Measurements from ENCODE around the gene ERBIN. TPM values are rescaled to one million over a fixed set of nuclear protein-coding genes. Genes with fewer than 3 reads are reported as not detected.

Gene ERBIN
- total and polyA plus RNA-seq, 7 donors, result 31.9 to 101 (median 64.9) TPM

- no peak overlapping the region for H3K4me3 ChIP-seq
- peaks cover 0 to 63% (median 51%) of the 10 kb centered on the region in 4 donors for H3K4me1 ChIP-seq
- no peak for TF ChIP-seq EP300 (IDR thresholded peaks at IDR 0.05)
- TF ChIP-seq POLR2AphosphoS5 (IDR thresholded peaks at IDR 0.05), result no peak
- no peak for TF ChIP-seq POLR2A (IDR thresholded peaks at IDR 0.05)
- TF ChIP-seq CTCF (IDR thresholded peaks at IDR 0.05), result no peak
- no peak overlapping the region for H3K27ac ChIP-seq
- no peak for DNase-seq
- no peaks in the 10 kb centered on the region for H3K36me3 ChIP-seq
- H3K27me3 ChIP-seq, result no peaks in the 10 kb centered on the region
- 64 to 75% methylated on average over 2 of the region's 2 CpGs for WGBS, 2 donors
- intact Hi-C loops (cut with DNase I), result no loop called here
- no peaks in the 10 kb centered on the region for H3K9me3 ChIP-seq
These were observed 6.9 kb downstream of the ERBIN start for GRCh38 chr5:65933295-65933694.

- Histone ChIP-seq H3K27ac (no peak overlapping the region), H3K36me3 (no peaks in the 10 kb centered on the region), H3K4me1 (peaks cover 0 to 39% (median 28%) of the 10 kb centered on the region in 4 donors), H3K9me3 (no peaks in the 10 kb centered on the region), H3K27me3 (no peaks in the 10 kb centered on the region), H3K4me3 (no peak overlapping the region)
- no peak for TF ChIP-seq POLR2AphosphoS5 (IDR thresholded peaks at IDR 0.05)
- TF ChIP-seq POLR2A (IDR thresholded peaks at IDR 0.05), result no peak
- no peak for TF ChIP-seq EP300 (IDR thresholded peaks at IDR 0.05)
- TF ChIP-seq CTCF (IDR thresholded peaks at IDR 0.05), result no peak
- 76 to 90% methylated on average over 5 of the region's 5 CpGs for WGBS, 2 donors
- no peak for DNase-seq
- intact Hi-C loops (cut with DNase I), result no loop called here
These were observed 11.9 kb downstream of the ERBIN start for GRCh38 chr5:65938256-65938655.

- no peaks in the 10 kb centered on the region for H3K9me3 ChIP-seq
- H3K4me1 ChIP-seq, result no peaks in the 10 kb centered on the region
- no peak for TF ChIP-seq EP300 (IDR thresholded peaks at IDR 0.05)
- TF ChIP-seq CTCF (IDR thresholded peaks at IDR 0.05), result no peak
- TF ChIP-seq POLR2A (IDR thresholded peaks at IDR 0.05), result no peak
- no peak for TF ChIP-seq POLR2AphosphoS5 (IDR thresholded peaks at IDR 0.05)
- no peak overlapping the region for H3K27ac ChIP-seq
- no peak for DNase-seq
- intact Hi-C loops (cut with DNase I), result no loop called here
- no peaks in the 10 kb centered on the region for H3K27me3 ChIP-seq
- H3K36me3 ChIP-seq, result no peaks in the 10 kb centered on the region
- WGBS, 2 donors, result 97 to 98% methylated on average over 5 of the region's 5 CpGs
- no peak overlapping the region for H3K4me3 ChIP-seq
These were observed 17.4 kb downstream of the ERBIN start for GRCh38 chr5:65943771-65944170.

GRCh38 chr5:65946198-65946745 is 19.9 kb downstream of the ERBIN start:
- H3K4me3 ChIP-seq, result no peak overlapping the region
- intact Hi-C loops (cut with DNase I), result no loop called here
- no peak for TF ChIP-seq EP300 (IDR thresholded peaks at IDR 0.05)
- no peak for TF ChIP-seq POLR2AphosphoS5 (IDR thresholded peaks at IDR 0.05)
- TF ChIP-seq CTCF (IDR thresholded peaks at IDR 0.05), result no peak
- TF ChIP-seq POLR2A (IDR thresholded peaks at IDR 0.05), result no peak
- H3K9me3 ChIP-seq, result no peaks in the 10 kb centered on the region
- H3K4me1 ChIP-seq, result peaks cover 0 to 13% (median under 1%) of the 10 kb centered on the region in 4 donors
- H3K36me3 ChIP-seq, result no peaks in the 10 kb centered on the region
- H3K27me3 ChIP-seq, result no peaks in the 10 kb centered on the region
- DNase-seq, result no peak
- H3K27ac ChIP-seq, result no peak overlapping the region
- 97 to 98% methylated on average over 2 of the region's 2 CpGs for WGBS, 2 donors
